GM18505 (cell line): ENCODE results near the gene KANK3.

ENCODE experiments used
- ATAC-seq: cut with Tn5 transposase; IDR thresholded peaks from one replicate; pipeline ENCODE4 v1.9.1; 2021; ENCODE audit not compliant: unreplicated experiment
- POLR2A ChIP-seq: IDR thresholded peaks from 4 replicates; pipeline ENCODE4 v1.6.1; 2011; ENCODE audit warnings: borderline replicate concordance; ENCODE audit not compliant: insufficient read depth, insufficient read length; ENCODE audit errors: extremely low read depth

KANK3 gene

DNA sequence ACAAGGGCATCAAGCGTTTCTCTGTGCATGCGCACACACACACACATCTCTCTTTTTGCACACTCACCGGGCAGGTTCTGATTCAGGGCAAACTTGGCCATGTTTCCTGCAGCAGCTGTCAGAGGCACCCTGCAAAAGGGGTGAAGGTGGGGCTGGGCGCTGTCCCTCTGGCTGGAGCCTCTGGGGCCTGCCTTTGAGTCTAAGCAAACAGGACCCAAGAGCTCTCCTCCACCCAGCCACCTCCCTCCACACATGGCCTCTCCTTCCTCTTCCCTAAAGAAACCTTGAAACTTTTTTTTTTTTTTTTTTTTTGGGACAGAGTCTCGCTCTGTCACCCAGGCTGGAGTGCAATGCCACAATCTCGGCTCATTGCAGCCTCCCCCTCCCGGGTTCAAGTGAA, 5.3 kb downstream of the KANK3 start:
- TF ChIP-seq POLR2A = no peak
- ATAC-seq = no peak

DNA sequence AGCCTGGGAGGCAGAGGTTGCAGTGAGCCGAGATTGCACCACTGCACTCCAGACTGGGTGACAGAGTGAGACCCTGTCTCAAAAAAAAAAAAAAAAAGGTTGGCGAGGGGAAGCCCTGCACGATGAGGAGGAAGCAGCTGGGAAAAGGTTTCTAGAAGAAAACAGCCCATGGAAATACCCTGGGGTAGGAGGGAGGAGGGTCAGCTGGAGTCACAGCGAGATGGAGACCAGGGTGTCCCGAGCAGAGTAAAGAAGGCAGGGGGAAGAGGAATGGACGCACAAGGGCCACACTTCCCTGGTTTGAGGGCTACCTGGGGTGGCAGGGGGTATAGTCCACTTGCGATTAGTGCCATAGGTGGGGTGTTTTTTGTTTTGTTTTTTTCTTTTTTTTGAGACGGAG, 6.4 kb downstream of the KANK3 start:
- ATAC-seq = no peak
- TF ChIP-seq POLR2A = no peak

- ATAC-seq = no peak
- no peak for TF ChIP-seq POLR2A
Observed at GRCh38 chr19:8336072-8336569, 6.9 kb downstream of the KANK3 start.

DNA sequence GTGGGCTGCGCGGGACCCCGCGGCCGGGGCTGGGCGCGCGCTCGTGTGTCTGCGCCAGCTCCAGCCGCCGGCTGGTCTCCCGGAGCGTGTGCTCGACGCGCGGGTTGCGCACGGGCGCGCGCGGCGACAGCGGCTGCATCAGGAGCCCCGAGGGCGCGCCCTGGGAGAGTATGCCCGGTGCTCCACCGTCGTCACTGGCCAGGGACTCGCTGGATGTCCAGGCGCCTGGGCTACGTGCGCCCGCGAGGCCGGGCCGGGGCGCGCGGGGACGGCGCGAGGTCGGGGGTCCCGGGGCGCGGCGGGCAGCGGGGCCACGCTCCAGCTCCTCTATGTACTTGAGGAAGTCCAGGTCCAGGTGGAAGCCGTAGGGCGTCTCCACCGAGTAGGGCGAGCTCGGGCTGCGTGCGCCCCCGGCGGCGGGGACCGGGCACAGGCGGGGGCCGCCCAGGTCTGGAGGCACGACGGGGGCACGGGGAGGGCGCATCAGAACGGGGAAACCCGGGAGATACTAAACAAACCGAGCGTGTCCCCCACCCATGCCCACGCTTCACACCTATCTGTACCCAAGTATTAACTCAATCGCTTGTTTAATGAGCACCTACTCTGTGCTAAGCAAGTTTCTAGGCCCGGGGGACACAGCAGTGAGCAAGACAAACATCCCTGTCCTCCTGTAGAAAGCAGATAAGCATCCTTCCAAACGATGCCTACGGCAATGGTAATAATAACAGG, 7.6 kb downstream of the KANK3 start:
- no peak for ATAC-seq
- TF ChIP-seq POLR2A = no peak

DNA sequence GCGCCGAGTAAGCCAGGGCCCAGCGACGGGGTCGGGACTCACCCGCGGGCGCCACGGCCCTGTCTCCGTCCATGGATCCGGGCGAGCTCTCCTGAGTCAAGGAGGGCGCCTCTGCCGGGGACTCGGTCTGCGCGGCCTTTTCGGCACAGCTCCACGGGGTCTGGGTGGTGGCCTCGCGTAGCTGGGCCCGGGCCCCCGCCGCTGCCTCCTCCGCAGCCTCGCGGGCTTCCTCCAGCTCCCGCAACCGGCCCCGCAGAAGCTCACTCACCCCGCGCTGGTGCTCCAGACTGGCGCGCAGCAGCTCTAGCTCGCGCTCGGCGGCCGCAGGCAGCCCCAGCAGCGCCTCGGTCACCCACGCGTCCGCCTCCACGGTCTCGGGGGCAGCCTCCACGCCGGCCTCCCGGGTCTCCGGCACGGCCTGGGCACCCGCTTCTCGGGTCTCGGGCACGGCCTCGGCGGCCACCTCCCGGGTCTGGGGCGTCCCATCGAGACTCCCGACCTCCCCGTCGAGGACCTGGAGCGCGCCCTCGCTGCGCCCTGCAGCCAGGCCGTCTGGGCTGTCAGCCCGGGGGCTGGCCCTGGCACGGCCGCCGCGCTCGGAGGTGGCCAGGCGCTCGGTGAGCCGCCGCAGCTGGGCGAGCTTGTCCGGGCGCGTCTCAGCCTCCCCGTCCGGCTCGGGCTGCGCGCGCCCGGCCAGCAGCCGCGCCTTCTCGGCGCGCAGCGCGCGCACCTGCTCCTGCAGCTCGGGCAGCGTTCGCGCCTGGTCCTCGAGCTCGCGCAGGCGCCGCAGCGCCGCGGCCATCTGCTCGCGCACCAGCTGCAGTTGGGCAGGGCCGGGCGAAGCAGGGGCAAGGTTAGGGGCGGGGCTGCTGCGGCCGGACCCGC, 8.4 kb downstream of the KANK3 start:
- TF ChIP-seq POLR2A = no peak
- ATAC-seq = no peak

- TF ChIP-seq POLR2A = no peak
- no peak for ATAC-seq
Observed at GRCh38 chr19:8333767-8334457, 9.2 kb downstream of the KANK3 start.

DNA sequence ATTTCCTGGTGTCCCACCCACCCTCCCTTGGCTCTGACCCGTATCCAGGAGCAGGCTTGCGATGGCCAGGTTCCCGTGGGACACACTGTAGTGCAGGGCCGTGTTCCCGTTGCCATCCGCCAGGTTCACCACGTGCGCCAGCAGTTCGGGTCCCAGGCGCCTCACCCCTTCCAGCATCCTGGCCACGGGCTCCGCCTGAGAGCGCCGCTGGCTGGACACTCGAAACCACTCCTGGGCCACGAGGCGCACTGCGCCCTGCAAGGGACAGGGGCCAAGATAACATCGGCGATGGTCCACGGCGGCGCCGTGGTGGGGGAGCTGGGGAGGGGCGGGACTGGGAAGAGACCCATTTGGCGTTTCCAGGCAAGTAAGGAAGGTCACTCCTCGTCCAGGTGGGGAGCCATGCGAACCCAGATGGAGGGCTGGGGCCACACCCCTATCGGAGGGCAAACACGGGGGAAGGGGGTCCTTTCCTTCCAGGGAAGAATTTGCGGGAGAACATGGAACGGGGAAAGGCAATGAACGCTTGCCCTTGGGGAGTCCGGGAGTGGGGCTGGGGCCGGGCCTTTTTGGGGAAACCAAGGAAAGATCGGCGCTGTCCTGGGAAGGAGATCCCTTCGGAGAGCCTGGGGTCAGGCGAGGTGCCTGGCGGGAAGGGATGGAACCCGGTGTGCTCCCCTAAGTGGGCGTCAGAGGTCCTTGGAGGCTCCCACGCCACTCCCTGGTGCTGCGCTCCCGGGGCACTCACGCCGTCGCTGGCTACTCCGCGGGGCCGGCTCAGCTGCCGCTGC, 9.9 kb downstream of the KANK3 start:
- ATAC-seq = no peak
- no peak for TF ChIP-seq POLR2A

DNA sequence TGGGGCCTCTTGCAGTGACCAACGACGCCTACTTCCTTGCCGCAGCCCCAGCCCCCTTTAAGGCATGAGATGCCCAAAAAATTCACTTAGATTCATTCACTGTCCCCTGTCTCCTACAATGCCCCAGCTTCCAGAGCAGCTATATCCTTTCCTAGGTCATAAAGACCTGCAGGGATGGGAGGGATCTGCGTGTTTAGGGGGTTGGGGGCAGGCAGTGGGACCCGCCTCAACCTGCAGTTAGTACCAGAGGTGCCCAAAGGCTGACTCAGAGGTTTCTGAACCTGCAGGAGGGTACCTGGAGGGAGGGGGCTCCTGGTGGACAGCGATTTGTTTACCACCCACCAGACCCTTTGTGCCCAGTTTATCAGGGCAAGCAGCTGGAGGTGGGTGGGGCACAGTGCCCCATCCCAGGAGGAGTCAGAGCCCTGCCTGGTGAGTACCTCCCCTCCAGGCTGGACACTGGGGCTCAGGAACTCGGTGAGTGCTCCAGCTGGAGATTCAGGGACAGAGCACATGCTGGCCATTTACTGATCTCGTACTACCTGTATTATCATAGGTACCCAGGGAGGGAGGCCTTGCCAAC, 11.7 kb downstream of the KANK3 start:
- ATAC-seq = no peak
- no peak for TF ChIP-seq POLR2A

GRCh38 chr19:8329996-8330395, 13.1 kb downstream of the KANK3 start:
- no peak for ATAC-seq
- TF ChIP-seq POLR2A = no peak

DNA sequence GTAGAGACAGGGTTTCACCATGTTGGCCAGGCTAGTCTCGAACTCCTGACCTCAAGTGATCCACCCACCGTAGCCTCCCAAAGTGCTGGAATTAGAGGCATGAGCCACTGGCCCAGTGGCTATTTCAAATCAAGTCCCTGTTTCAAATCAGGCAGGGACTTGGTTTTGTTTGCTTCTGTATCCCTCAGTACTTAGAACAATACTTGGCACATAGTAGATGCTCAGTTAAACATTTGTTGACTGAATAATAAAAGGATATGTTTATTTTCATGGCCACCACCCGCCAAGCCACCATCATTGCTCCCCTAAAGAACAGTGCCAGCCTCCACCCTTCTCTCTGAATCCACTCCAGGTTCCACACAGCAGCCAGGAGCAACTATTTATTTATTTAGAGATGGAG, 17.6 kb downstream of the KANK3 start:
- ATAC-seq = no peak
- TF ChIP-seq POLR2A = no peak

DNA sequence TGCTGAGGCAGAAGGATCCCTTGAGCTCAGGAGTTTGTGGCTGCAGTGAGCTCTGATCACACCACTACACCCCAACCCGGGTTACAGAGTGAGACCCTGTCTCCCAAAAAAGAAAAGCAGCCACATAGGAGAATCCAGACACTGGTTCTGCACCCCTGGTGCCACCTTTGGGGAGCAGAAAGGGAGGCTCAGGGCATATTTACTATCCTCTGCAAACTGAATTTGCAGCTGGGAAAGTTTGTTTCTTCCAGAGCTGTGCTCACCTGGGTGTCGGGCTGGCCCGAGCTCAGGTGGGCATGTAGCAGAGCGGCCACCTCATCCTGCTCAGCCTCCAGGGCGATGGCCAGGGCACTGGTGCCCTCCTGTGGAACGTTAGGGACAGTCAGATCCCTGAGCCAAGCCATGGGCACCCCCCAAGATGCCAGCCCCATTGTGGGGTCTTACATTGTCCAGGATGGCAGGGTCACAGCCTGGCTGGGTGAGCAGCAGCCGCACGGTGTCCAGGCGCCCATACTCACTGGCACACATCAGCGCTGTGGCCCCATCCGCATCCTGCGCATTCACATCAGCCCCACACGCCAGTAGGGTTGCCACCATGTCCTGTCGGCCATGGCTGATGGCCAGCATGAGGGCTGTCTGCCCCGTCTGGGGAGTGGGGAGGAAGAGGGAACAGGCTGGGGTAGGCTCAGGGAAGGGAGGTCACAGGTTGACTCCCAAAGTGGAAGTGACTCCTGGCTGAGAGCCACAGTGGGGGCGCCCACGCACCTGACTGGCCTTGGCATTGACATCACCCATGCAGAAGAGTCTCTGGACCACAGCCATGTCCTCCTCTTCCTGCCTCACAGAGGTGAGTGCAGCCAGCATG, 18.6 kb downstream of the KANK3 start:
- no peak for ATAC-seq
- peak; percentile 33 for TF ChIP-seq POLR2A
